Skeletal muscle tissue (tissue), 4 donors: Measurements from ENCODE around the gene MFSD11. TPM values are rescaled to one million over a fixed set of nuclear protein-coding genes. Genes with fewer than 3 reads are reported as not detected.
"Not testable (repeated sequence)": the region's sequence is repeated elsewhere in the genome, so short reads cannot be mapped to it uniquely, and the experiment has no call there.

ENCODE experiments used
- H3K27ac ChIP-seq: one replicate; pipeline ENCODE4 v1.7.0; 2013; ENCODE audit warnings: mild to moderate bottlenecking, low read depth, low read length, inconsistent platforms
- H3K27me3 ChIP-seq, 3 donors: one replicate each; pipeline ENCODE4 v1.7.0; 2013; ENCODE audit warnings: low read length in 3 of 3; ENCODE audit not compliant: control insufficient read depth in 3 of 3, insufficient read depth in 3 of 3
- H3K36me3 ChIP-seq, 3 donors: one replicate each; pipeline ENCODE4 v1.7.0; 2013; ENCODE audit warnings: low read length in 3 of 3; ENCODE audit not compliant: control insufficient read depth in 3 of 3, insufficient read depth in 3 of 3
- H3K4me1 ChIP-seq, 3 donors: one replicate each; pipeline ENCODE4 v1.7.0; 2013; ENCODE audit warnings: low read length in 3 of 3, mild to moderate bottlenecking in 3 of 3; ENCODE audit not compliant: control insufficient read depth in 3 of 3, insufficient read depth in 3 of 3
- H3K4me3 ChIP-seq, 3 donors: one replicate each; pipeline ENCODE4 v1.7.0; 2013; ENCODE audit warnings: low read length in 3 of 3
- H3K9ac ChIP-seq, 3 donors: one replicate each; pipeline ENCODE4 v1.7.0; 2013; ENCODE audit warnings: low read length in 3 of 3, mild to moderate bottlenecking in 3 of 3, moderate library complexity in 2 of 3, low read depth in 1 of 3
- H3K9me3 ChIP-seq, 3 donors: one replicate each; pipeline ENCODE4 v1.7.0; 2013; ENCODE audit warnings: low read length in 3 of 3; ENCODE audit not compliant: control insufficient read depth in 3 of 3
- total RNA-seq: library from RNA; depleted of rRNA; stranded (reverse); fragments of >200 nt; gene quantifications from one replicate; pipeline ENCODE4 v1.2.3, GENCODE V29; 2014
- donor health status: Osteomylitis.

Gene MFSD11
- total RNA-seq, 1 donor from 2014 or later: 76.7 TPM

- H3K9ac ChIP-seq: peak within 1 kb of the TSS; percentile 93 to 99 (median 97)
- peaks cover 30 to 40% (median 38%) of the 10 kb centered on the region in 3 donors for H3K4me1 ChIP-seq
- H3K27me3 ChIP-seq: no peaks in the 10 kb centered on the region
- peaks cover 26 to 38% (median 29%) of the 10 kb centered on the region in 3 donors for H3K36me3 ChIP-seq
- peak within 1 kb of the TSS; percentile 87 to 95 (median 91) for H3K4me3 ChIP-seq
- no peaks in the 10 kb centered on the region for H3K9me3 ChIP-seq
- H3K27ac ChIP-seq: peak within 1 kb of the TSS; percentile 97
Measured at GRCh38 chr17:76726231-76726775, 11.6 kb upstream of the MFSD11 start, which contains the start of gene JMJD6. Gene JMJD6 (minus strand): TSS chr17:76726606. CDS start chr17:76726475, 131 bp downstream.

GRCh38 chr17:76726776-76727718 lies 10.9 kb upstream of the MFSD11 start, which contains the start of gene METTL23:
Gene METTL23 (plus strand): TSS chr17:76726839. CDS start chr17:76729711, 2,872 bp downstream.
- peak within 1 kb of the TSS; percentile 87 to 95 (median 91) for H3K4me3 ChIP-seq
- peaks cover 22 to 35% (median 23%) of the 10 kb centered on the region in 3 donors for H3K36me3 ChIP-seq
- peak within 1 kb of the TSS; percentile 97 for H3K27ac ChIP-seq
- peak within 1 kb of the TSS; percentile 93 to 99 (median 97) for H3K9ac ChIP-seq
- no peaks in the 10 kb centered on the region for H3K27me3 ChIP-seq
- H3K9me3 ChIP-seq: no peaks in the 10 kb centered on the region
- H3K4me1 ChIP-seq: peaks cover 30 to 40% (median 38%) of the 10 kb centered on the region in 3 donors

DNA sequence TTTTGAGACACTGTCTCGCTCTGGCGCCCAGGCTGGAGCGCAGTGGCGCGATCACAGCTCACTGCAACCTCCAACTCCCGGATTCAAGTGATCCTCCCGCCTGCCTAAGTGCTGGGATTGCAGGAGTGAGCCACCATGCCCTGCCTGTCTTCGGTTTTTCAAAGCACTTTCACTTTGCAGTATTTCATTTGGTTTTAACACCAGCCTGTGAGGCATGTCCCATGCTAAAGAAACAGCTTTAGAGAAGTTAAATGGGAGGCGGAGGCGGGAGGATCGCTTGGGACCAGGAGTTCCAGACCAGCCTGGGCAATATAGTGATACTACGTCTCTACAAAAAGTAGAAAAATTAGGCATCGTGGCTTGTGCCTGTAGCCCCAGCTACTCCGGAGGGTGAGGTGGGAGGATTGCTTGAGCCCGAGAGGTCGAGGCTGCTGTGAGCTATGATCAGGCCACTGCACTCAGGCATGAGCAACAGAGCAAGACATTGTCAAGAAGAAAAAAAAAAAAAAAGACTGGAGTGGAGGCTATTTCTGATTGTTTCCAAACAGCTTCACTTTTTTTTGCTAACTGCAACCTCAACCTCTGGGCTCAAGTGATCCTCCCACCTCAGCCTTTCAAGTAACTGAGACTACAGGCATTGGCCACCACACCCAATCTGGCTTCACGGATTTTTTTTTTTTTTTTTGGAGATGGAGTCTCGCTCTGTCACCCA lies 10.0 kb upstream of the MFSD11 start:
- Histone ChIP-seq H3K9ac (peak overlapping the region; percentile 86 to 96 (median 92)), H3K27me3 (no peaks in the 10 kb centered on the region), H3K9me3 (no peaks in the 10 kb centered on the region), H3K27ac (peak overlapping the region; percentile 97), H3K36me3 (peaks cover 17 to 30% (median 23%) of the 10 kb centered on the region in 3 donors), H3K4me3 (peak overlapping the region; percentile 78 to 91 (median 90)), H3K4me1 (peaks cover 30 to 44% (median 42%) of the 10 kb centered on the region in 3 donors)

- not testable (repeated sequence) for H3K27ac ChIP-seq, H3K9me3 ChIP-seq, H3K4me3 ChIP-seq, H3K27me3 ChIP-seq, H3K9ac ChIP-seq
- peaks cover 29 to 47% (median 41%) of the 10 kb centered on the region in 3 donors for H3K36me3 ChIP-seq
- H3K4me1 ChIP-seq: peaks cover 30 to 56% (median 51%) of the 10 kb centered on the region in 3 donors
Measured at GRCh38 chr17:76731800-76732733, 5.9 kb upstream of the MFSD11 start.

DNA sequence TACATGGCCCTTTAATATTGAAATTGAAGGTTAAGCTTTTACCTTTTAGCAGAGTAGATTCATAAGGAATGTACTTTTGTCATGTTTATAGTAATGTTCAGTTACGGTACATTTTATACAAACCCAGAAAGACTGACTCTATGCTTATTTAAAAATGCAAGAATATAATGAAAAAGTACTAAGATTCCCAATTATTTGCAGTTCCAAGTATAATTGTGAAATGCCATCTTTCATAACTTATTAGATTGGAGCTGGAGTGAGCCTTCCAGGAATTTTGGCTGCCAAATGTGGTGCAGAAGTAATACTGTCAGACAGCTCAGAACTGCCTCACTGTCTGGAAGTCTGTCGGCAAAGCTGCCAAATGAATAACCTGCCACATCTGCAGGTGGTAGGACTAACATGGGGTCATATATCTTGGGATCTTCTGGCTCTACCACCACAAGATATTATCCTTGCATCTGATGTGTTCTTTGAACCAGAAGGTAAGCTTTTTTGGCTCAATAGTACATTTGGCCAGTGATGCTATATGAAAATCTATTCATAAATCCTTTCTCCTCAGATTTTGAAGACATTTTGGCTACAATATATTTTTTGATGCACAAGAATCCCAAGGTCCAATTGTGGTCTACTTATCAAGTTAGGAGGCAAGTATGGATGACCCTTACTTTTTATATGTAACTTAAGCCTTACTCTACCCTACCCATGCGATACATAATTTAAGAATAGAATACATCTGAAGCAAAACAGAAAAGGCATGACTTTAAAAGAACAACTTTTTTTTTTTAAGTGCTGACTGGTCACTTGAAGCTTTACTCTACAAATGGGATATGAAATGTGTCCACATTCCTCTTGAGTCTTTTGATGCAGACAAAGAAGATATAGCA lies 4.9 kb upstream of the MFSD11 start:
- Histone ChIP-seq H3K9ac (no peak overlapping the region), H3K27me3 (no peaks in the 10 kb centered on the region), H3K4me3 (no peak overlapping the region), H3K36me3 (peaks cover 29 to 47% (median 41%) of the 10 kb centered on the region in 3 donors), H3K4me1 (peaks cover 22 to 47% (median 42%) of the 10 kb centered on the region in 3 donors), H3K9me3 (no peaks in the 10 kb centered on the region), H3K27ac (no peak overlapping the region)

DNA sequence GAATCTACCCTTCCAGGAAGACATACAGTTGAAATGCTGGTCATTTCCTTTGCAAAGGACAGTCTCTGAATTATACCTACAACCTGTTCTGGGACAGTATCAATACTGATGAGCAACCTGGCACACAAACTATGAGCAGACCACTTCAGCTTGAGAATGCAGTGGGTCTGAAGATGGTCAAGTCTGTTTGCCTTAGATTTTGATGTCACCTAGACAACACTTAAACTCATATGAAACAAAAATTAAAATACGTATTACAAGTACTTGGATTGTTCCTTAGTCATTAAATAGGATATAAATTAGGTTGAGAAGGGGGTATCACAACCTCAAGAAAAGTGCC lies 4.3 kb upstream of the MFSD11 start:
- no peak overlapping the region for H3K9ac ChIP-seq
- no peak overlapping the region for H3K27ac ChIP-seq
- no peak overlapping the region for H3K4me3 ChIP-seq
- peaks cover 29 to 47% (median 41%) of the 10 kb centered on the region in 3 donors for H3K36me3 ChIP-seq
- H3K27me3 ChIP-seq: no peaks in the 10 kb centered on the region
- no peaks in the 10 kb centered on the region for H3K9me3 ChIP-seq
- H3K4me1 ChIP-seq: peaks cover 19 to 43% (median 41%) of the 10 kb centered on the region in 3 donors

DNA sequence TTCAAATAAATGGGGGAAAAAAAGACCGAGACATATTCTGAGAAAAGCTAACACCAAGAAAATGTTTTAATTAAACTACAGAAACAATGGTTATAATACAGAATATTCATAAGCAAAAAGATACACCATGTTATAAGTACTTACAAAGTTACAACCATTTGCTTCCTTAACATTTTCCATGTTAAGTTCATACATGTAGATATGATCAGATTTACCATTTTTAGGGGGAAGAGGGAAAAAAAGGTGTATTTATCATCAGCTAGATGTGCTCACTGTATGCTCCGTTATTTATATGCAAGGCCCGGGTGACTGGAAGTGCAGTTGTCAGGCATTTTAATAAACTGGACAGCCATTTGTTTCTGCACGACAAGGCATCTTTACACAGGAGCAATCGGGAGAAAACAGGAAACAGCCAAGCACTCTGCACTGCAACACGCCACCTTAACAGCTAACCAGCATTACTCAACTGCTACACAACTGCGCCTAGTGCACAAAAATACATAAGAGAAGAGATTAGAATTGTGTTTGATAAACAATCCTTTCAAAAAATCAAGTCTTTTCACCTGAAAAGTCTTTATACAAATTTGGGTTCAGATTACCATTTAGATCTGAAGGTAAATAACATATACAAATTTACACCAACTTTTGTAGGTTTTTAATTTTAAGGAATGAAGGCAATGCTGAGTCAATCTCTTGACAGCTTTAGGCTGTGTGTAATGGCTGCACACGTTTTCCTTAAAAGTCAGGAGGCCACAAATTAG lies 3.7 kb upstream of the MFSD11 start:
- peak overlapping the region; percentile 22 to 99 (median 60) for H3K9ac ChIP-seq

DNA sequence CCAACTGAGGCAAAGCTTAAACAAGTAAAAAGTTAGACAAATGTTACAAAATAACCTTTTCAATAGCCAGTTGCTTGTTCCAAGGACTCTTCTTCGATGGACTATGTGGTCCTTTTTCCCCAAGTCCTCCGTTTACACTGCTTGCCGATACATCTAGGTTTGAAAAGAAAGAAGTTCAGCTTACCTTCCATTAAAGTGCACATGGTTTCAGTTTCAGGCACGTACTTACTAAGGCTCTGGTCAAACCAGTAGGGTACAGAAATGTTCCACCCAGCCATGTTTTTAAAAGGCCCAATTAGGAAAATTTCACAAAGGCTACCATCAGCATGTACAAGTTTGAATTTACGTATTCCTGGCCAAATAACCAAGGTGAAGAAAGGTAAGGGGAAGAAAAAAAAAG lies 2.9 kb upstream of the MFSD11 start:
- Histone ChIP-seq H3K9ac (peak overlapping the region; percentile 48 to 99 (median 60)), H3K27ac (peak overlapping the region; percentile 99), H3K36me3 (peaks cover 29 to 42% (median 41%) of the 10 kb centered on the region in 3 donors)

More for the DNA sequence above, 3.7 kb upstream of the MFSD11 start:
- Histone ChIP-seq H3K4me3 (peak overlapping the region in 2 of 3 donors; percentile 84 to 100), H3K27me3 (no peaks in the 10 kb centered on the region), H3K27ac (peak overlapping the region; percentile 99), H3K9me3 (no peaks in the 10 kb centered on the region), H3K36me3 (peaks cover 29 to 45% (median 41%) of the 10 kb centered on the region in 3 donors), H3K4me1 (peaks cover 23 to 45% (median 42%) of the 10 kb centered on the region in 3 donors)

More for the DNA sequence above, 2.9 kb upstream of the MFSD11 start:
- Histone ChIP-seq H3K9me3 (no peaks in the 10 kb centered on the region), H3K4me3 (peak overlapping the region; percentile 30 to 100 (median 84)), H3K4me1 (peaks cover 23 to 45% (median 38%) of the 10 kb centered on the region in 3 donors), H3K27me3 (no peaks in the 10 kb centered on the region)
